OCI-LY1 (cell line): Measurements from ENCODE around the gene WLS.

Source experiments
- CTCF ChIP-seq: fragments of 200-600 bp; sonication (generic), shearing (Covaris generic); IDR thresholded peaks from 2 replicates; pipeline ENCODE4 v1.5.1; 2017; ENCODE audit warnings: mild to moderate bottlenecking, antibody characterized with exemption, low read length, moderate library complexity, mixed read lengths
- EZH2 ChIP-seq: fragments of 200-600 bp; sonication (generic), shearing (Covaris generic); IDR thresholded peaks from 2 replicates; pipeline ENCODE4 v1.8.0; 2017; ENCODE audit warnings: borderline replicate concordance, mixed run types, mild to moderate bottlenecking, antibody characterized with exemption, low read length, moderate library complexity, mixed read lengths

GRCh38 chr1:68210829-68211228, 21.5 kb downstream of the WLS start:
- TF ChIP-seq EZH2 = no peak
- no peak for TF ChIP-seq CTCF
